Panc1 (cell line): ENCODE measurements around the gene SMAD6. TPM values are rescaled to one million over a fixed set of nuclear protein-coding genes. Genes with fewer than 3 reads are reported as not detected.

Experiments
- ATAC-seq: fragments of 200-7000 bp; cut with Tn5 transposase; 2 replicates; pipeline ENCODE4 v1.9.1; 2020; ENCODE audit warnings: mild to moderate bottlenecking, moderate library complexity
- BruUV-seq: library from RNA; stranded (reverse); fragments of 400-500 nt; replicated peaks from 2 replicates; lab custom pipeline; 2021; lab: Mats Ljungman, UMichigan
- CTCF ChIA-PET: fragments of 300-600 bp; sonication (Branson Sonifier 250); formaldehyde crosslinking; loops from one replicate; lab custom pipeline; 2022; ENCODE audit warnings: antibody characterized with exemption; lab: Charles Lee
- POLR2A ChIA-PET: fragments of 300-600 bp; sonication (Branson Sonifier 250); formaldehyde crosslinking; loops from one replicate; lab custom pipeline; 2022; ENCODE audit warnings: antibody characterized with exemption; lab: Charles Lee
- DNase-seq: peaks from one replicate; pipeline ENCODE4 v3.0.0-alpha.2; 2010; ENCODE audit warnings: low read depth, low spot score
- H3K27ac ChIP-seq: 2 replicates; pipeline ENCODE4 v1.5.1; 2011; ENCODE audit warnings: mild to moderate bottlenecking, low read length, inconsistent platforms
- H3K27me3 ChIP-seq: fragments of 200-500 bp; sonication (Bioruptor generic); 2 replicates; pipeline ENCODE4 v1.6.0; 2014; ENCODE audit warnings: low read length, inconsistent platforms; ENCODE audit not compliant: control insufficient read depth, insufficient read depth
- H3K36me3 ChIP-seq: fragments of 200-500 bp; sonication (Bioruptor generic); 2 replicates; pipeline ENCODE4 v1.5.1; 2014; ENCODE audit warnings: inconsistent platforms, mild to moderate bottlenecking, low read length, moderate library complexity; ENCODE audit not compliant: control insufficient read depth, insufficient read depth
- H3K4me1 ChIP-seq: 2 replicates; pipeline ENCODE4 v1.5.1; 2011; ENCODE audit warnings: inconsistent platforms, mild to moderate bottlenecking, low read length, moderate library complexity; ENCODE audit not compliant: control insufficient read depth, insufficient read depth
- H3K4me3 ChIP-seq, 2 experiments: 2 replicates each; pipeline ENCODE4 v1.5.1; 2011 to 2012; ENCODE audit warnings: low read depth in 2 of 2, low read length in 2 of 2, mild to moderate bottlenecking in 2 of 2, inconsistent platforms in 1 of 2, moderate library complexity in 1 of 2
- H3K9me3 ChIP-seq: fragments of 200-500 bp; sonication (Bioruptor generic); 2 replicates; pipeline ENCODE4 v1.5.1; 2014; ENCODE audit warnings: low read depth, mild to moderate bottlenecking, inconsistent platforms, low read length, moderate library complexity; ENCODE audit not compliant: control insufficient read depth, insufficient read depth
- CTCF ChIP-seq: fragments of 450-650 bp; IDR thresholded peaks from 2 replicates; pipeline ENCODE4 v1.5.1; 2017; ENCODE audit warnings: mild to moderate bottlenecking
- POLR2AphosphoS5 ChIP-seq: IDR thresholded peaks from 2 replicates; pipeline ENCODE4 v1.6.1; 2012; ENCODE audit warnings: mild to moderate bottlenecking, low read depth, low read length, moderate library complexity
- REST ChIP-seq, 2 experiments: IDR thresholded peaks; 2 replicates each; pipeline ENCODE4 v1.6.1; 2011 to 2012; ENCODE audit warnings: low read depth in 2 of 2, control low read depth in 1 of 2, low read length in 1 of 2, mild to moderate bottlenecking in 1 of 2, moderate library complexity in 1 of 2; ENCODE audit not compliant: insufficient read depth in 1 of 2
- SIN3A ChIP-seq: IDR thresholded peaks from 2 replicates; pipeline ENCODE4 v1.6.1; 2012; ENCODE audit warnings: low read depth, mild to moderate bottlenecking, low read length, moderate library complexity, borderline replicate concordance; ENCODE audit not compliant: insufficient read depth
- TCF7L2 ChIP-seq: IDR thresholded peaks from 2 replicates; pipeline ENCODE4 v1.6.1; 2011; ENCODE audit warnings: mild to moderate bottlenecking, low read depth, low read length, inconsistent platforms
- in situ Hi-C: cut with HindIII; loops from 2 replicates; pipeline ENCODE4 v1.10.0; 2016; ENCODE audit warnings: low sequenced_read_pairs, low pct_unique_long_range_greater_than_20kb
- intact Hi-C: fragments of 100-400 bp; cut with micrococcal nuclease; formaldehyde crosslinking; loops from one replicate; pipeline ENCODE4 v1.10.0; 2022; ENCODE audit not compliant: unreplicated experiment
- total RNA-seq: library from RNA; stranded (reverse); gene quantifications from one replicate; pipeline ENCODE4 v1.2.1, GENCODE V29; 2021; ENCODE audit not compliant: unreplicated experiment

The SMAD6 gene
- total RNA-seq, 1 experiment from 2014 or later = 45.9 TPM

GRCh38 chr15:66752078-66752477, 50.0 kb downstream of the SMAD6 start:
- intact Hi-C loops (no loop called here), in situ Hi-C loops (no loop called here)
- ChIA-PET POLR2A (interaction anchor here (0.6 kb wide), 2 partner anchors 9 to 42 kb away, joined by 3 to 9 read pairs; no protein-coding TSS in a partner anchor), CTCF (interaction anchor here (0.7 kb wide), 2 partner anchors 46 to 136 kb away, joined by 4 to 5 read pairs; no protein-coding TSS in a partner anchor)
- TF ChIP-seq REST (IDR thresholded peaks at IDR 0.05; ENCODE audit: insufficient read depth in 1 of 2, low read depth in 2 of 2, low read length in 1 of 2) (no peak), CTCF (no peak), TCF7L2 (no peak), POLR2AphosphoS5 (no peak), SIN3A (no peak)
- Histone ChIP-seq H3K9me3 (peaks cover 7% of the 10 kb centered on the region; the same call in 1 of the 2 replicates), H3K36me3 (no peaks in the 10 kb centered on the region), H3K27ac (peak overlapping the region; percentile 91), H3K4me1 (peaks cover 71% of the 10 kb centered on the region), H3K4me3 (no peak overlapping the region), H3K27me3 (no peaks in the 10 kb centered on the region)
- ATAC-seq (no peak), DNase-seq (no peak)
- no TSS peak for BruUV-seq

- no peak for TF ChIP-seq SIN3A
- TF ChIP-seq POLR2AphosphoS5 = no peak
- DNase-seq (no peak), ATAC-seq (no peak)
- CTCF ChIA-PET = no interaction called here
- H3K4me1 ChIP-seq = peaks cover 69% of the 10 kb centered on the region
- BruUV-seq = no TSS peak
- H3K36me3 ChIP-seq = no peaks in the 10 kb centered on the region
- in situ Hi-C loops = no loop called here
- H3K4me3 ChIP-seq = no peak overlapping the region
- POLR2A ChIA-PET = no interaction called here
- no peaks in the 10 kb centered on the region for H3K27me3 ChIP-seq
- intact Hi-C loops = no loop called here
- peak overlapping the region; percentile 85 for H3K27ac ChIP-seq
- peaks cover 7% of the 10 kb centered on the region; the same call in 1 of the 2 replicates for H3K9me3 ChIP-seq
Observed at GRCh38 chr15:66753687-66754377, 51.8 kb downstream of the SMAD6 start.

- Histone ChIP-seq H3K4me1 (peaks cover 69% of the 10 kb centered on the region), H3K9me3 (peaks cover 7% of the 10 kb centered on the region; the same call in 1 of the 2 replicates), H3K27me3 (no peaks in the 10 kb centered on the region), H3K27ac (peak overlapping the region; percentile 85), H3K36me3 (no peaks in the 10 kb centered on the region), H3K4me3 (no peak overlapping the region)
- intact Hi-C loops (no loop called here), in situ Hi-C loops (no loop called here)
- TF ChIP-seq SIN3A (no peak), CTCF (no peak), REST (IDR thresholded peaks at IDR 0.05; ENCODE audit: insufficient read depth in 1 of 2, low read depth in 2 of 2, low read length in 1 of 2) (no peak), POLR2AphosphoS5 (no peak), TCF7L2 (no peak)
- BruUV-seq = no TSS peak
- ATAC-seq (no peak), DNase-seq (no peak)
- POLR2A ChIA-PET = no interaction called here
- CTCF ChIA-PET = no interaction called here
Observed at GRCh38 chr15:66754789-66755188, 52.8 kb downstream of the SMAD6 start.
